ENCODE measurements around the gene PIGX. TPM values are rescaled to one million over a fixed set of nuclear protein-coding genes. Genes with fewer than 3 reads are reported as not detected.

The PIGX gene
- total and polyA plus RNA-seq, 2 donors (not counting 1 experiment from before 2014, with no cell fraction given), result 4.9 to 21.5 TPM

- no peaks in the 10 kb centered on the region for H3K27me3 Mint-ChIP-seq
- no peak overlapping the region for H3K4me3 Mint-ChIP-seq
- Histone ChIP-seq H3K9me3 (ENCODE audit: control extremely low read depth in 1 of 3, control insufficient read depth in 2 of 3, insufficient read depth in 1 of 3, low read length in 2 of 3) (no peaks in the 10 kb centered on the region), H3K4me2 (replicated peaks; ENCODE audit: low read depth, low read length, poor library complexity, severe bottlenecking) (no peak overlapping the region), H3K36me3 (replicated peaks in 1 of 2; ENCODE audit: control extremely low read depth in 1 of 2, control insufficient read depth in 1 of 2, extremely low read depth in 1 of 2, insufficient read depth in 2 of 2, low read length in 1 of 2) (peaks cover 0 to 32% of the 10 kb centered on the region in 2 experiments), H2AFZ (ENCODE audit: insufficient read depth, low read depth, low read length, poor library complexity, severe bottlenecking) (no peak overlapping the region), H4K20me1 (ENCODE audit: control insufficient read depth, insufficient read depth, low read length, poor library complexity, severe bottlenecking) (no peaks in the 10 kb centered on the region), H3K27ac (ENCODE audit: low read length in 2 of 2) (no peak overlapping the region), H3K79me2 (ENCODE audit: control insufficient read depth, insufficient read depth, low read length) (peaks cover 3% of the 10 kb centered on the region), H3K4me3 (ENCODE audit: control extremely low read depth in 1 of 5, extremely low read depth in 1 of 5, insufficient read depth in 1 of 5, low read depth in 2 of 5, low read length in 4 of 5) (no peak overlapping the region), H3K4me1 (ENCODE audit: control insufficient read depth in 2 of 2, insufficient read depth in 2 of 2, low read length in 2 of 2) (peaks cover 0 to 4% of the 10 kb centered on the region in 2 donors), H3K9ac (ENCODE audit: low read length) (no peak overlapping the region), H3K27me3 (replicated peaks in 1 of 4; ENCODE audit: control extremely low read depth in 1 of 4, control insufficient read depth in 3 of 4, insufficient read depth in 4 of 4, low read length in 3 of 4) (no peaks in the 10 kb centered on the region)
- no peak for DNase-seq
- TF ChIP-seq EZH2 (IDR thresholded peaks at IDR 0.05; ENCODE audit: borderline replicate concordance, insufficient read depth, low read depth, low read length, poor library complexity, severe bottlenecking) (no peak), CTCF (IDR thresholded peaks at IDR 0.05) (no peak)
- peaks cover 16% of the 10 kb centered on the region for H3K4me1 Mint-ChIP-seq
- ATAC-seq (ENCODE audit: low read depth), result no peak
- no peaks in the 10 kb centered on the region for H3K9me3 Mint-ChIP-seq (ENCODE audit: insufficient read depth)
- peak overlapping the region; percentile 21 for H3K27ac Mint-ChIP-seq
- ChIA-PET POLR2A (no interaction called here), CTCF (interaction anchor here (0.6 to 1.4 kb wide), 5 partner anchors 14 to 54 kb away, joined by 3 to 7 read pairs (median 4); no protein-coding TSS in a partner anchor)
- 95% methylated on average over 12 of the region's 15 CpGs for WGBS (ENCODE audit: insufficient coverage)
- intact Hi-C loops (cut with micrococcal nuclease), result no loop called here
Observed at GRCh38 chr3:196662711-196663571, 49.2 kb upstream of the PIGX start.

Data from B cell (primary cell).